Lower leg skin (tissue), 3 donors: Measurements from ENCODE around the gene KRTAP3-3.

Source experiments
- POLR2A ChIP-seq, 2 donors: fragments of 450-650 bp; IDR thresholded peaks; one replicate each; pipeline ENCODE4 v1.6.1; 2016 to 2017; ENCODE audit warnings: antibody characterized with exemption in 2 of 2, mild to moderate bottlenecking in 1 of 2, moderate library complexity in 1 of 2
- TF ChIP-seq, protein P1 (sequence below), 3 donors: fragments of 450-650 bp; IDR thresholded peaks; one replicate each; pipeline ENCODE4 v1.5.1; 2016; ENCODE audit warnings: antibody characterized with exemption in 3 of 3, mild to moderate bottlenecking in 3 of 3, moderate library complexity in 2 of 3

DNA sequence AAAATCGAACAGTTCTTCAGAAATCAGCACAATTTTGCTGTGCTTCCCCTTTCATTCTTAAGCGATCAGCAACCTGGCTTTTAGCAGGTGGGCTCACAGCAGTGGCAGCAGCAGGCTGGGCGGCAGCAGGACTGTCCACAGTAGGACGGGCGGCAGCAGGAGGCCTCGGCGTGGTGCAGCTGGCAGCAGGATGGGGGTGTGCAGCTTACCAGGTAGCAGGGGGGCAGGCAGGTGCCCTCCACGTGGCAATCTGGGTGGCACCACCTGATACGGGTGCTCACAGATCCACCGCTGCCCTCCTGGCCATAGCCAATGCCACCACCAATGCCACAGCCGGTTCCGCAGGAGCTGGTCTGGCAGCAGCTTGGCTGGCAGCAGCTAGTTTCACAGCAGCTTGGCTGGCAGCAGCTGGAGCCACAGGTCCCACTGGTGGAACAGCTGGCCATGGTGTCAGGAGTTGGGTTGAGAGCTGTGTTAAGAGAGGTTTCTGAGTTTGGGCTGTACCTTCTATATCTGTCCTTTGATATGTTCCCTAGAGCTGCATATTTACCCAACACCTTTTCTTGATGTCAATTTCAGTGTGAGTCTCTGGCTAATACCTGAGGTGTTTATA lies 35.8 kb upstream of the KRTAP3-3 start, which contains the start of gene KRTAP1-4:
- TF ChIP-seq, protein P1, sequence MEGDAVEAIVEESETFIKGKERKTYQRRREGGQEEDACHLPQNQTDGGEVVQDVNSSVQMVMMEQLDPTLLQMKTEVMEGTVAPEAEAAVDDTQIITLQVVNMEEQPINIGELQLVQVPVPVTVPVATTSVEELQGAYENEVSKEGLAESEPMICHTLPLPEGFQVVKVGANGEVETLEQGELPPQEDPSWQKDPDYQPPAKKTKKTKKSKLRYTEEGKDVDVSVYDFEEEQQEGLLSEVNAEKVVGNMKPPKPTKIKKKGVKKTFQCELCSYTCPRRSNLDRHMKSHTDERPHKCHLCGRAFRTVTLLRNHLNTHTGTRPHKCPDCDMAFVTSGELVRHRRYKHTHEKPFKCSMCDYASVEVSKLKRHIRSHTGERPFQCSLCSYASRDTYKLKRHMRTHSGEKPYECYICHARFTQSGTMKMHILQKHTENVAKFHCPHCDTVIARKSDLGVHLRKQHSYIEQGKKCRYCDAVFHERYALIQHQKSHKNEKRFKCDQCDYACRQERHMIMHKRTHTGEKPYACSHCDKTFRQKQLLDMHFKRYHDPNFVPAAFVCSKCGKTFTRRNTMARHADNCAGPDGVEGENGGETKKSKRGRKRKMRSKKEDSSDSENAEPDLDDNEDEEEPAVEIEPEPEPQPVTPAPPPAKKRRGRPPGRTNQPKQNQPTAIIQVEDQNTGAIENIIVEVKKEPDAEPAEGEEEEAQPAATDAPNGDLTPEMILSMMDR (IDR thresholded peaks at IDR 0.05) = no peak
- TF ChIP-seq POLR2A (IDR thresholded peaks at IDR 0.05) = no peak
